ENCODE data around the gene MYF5.

DNA sequence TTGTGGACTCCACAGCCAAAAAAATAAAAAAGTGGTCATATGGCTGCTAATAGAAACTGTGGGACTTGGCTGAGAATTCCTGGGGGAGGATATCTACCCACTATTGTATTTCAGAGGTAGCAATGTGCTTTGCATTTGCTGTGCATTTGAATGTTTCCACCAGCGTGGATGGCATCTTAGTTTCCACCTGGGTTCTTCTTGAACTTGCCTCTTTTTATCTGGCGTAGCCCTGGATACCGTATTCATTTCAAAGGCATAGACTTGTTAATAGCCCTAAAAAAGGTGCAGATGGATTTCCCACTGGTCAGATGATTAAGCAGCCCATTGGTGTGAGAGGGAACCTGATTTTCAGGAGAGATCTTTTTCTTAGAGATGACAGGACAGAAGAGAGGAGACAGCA is 1.9 kb upstream of the MYF5 start:
- TF ChIP-seq, protein P1, sequence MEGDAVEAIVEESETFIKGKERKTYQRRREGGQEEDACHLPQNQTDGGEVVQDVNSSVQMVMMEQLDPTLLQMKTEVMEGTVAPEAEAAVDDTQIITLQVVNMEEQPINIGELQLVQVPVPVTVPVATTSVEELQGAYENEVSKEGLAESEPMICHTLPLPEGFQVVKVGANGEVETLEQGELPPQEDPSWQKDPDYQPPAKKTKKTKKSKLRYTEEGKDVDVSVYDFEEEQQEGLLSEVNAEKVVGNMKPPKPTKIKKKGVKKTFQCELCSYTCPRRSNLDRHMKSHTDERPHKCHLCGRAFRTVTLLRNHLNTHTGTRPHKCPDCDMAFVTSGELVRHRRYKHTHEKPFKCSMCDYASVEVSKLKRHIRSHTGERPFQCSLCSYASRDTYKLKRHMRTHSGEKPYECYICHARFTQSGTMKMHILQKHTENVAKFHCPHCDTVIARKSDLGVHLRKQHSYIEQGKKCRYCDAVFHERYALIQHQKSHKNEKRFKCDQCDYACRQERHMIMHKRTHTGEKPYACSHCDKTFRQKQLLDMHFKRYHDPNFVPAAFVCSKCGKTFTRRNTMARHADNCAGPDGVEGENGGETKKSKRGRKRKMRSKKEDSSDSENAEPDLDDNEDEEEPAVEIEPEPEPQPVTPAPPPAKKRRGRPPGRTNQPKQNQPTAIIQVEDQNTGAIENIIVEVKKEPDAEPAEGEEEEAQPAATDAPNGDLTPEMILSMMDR (IDR thresholded peaks at IDR 0.05 in 2 of 3, conservative IDR thresholded peaks at IDR 0.05 in 1 of 3; ENCODE audit: insufficient read depth in 2 of 3, low read depth in 1 of 3, low read length in 3 of 3) = no peak
- TF ChIP-seq SNIP1 (IDR thresholded peaks at IDR 0.05; ENCODE audit: low read depth) = no peak
- no peak for TF ChIP-seq CEBPB (tag; IDR thresholded peaks at IDR 0.05)
- no peak for TF ChIP-seq EP300 (IDR thresholded peaks at IDR 0.05; ENCODE audit: low read length)
- TF ChIP-seq, protein P2, sequence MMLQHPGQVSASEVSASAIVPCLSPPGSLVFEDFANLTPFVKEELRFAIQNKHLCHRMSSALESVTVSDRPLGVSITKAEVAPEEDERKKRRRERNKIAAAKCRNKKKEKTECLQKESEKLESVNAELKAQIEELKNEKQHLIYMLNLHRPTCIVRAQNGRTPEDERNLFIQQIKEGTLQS (IDR thresholded peaks at IDR 0.05) = no peak
- TF ChIP-seq, protein P2 (CRISPR knock-in tag; conservative IDR thresholded peaks at IDR 0.05) = no peak

All from K562 (cell line).